Gastroesophageal sphincter (tissue), 3 donors: Measurements from ENCODE around the gene KRT72.

Experiments used
- EP300 ChIP-seq: sonication (generic); formaldehyde crosslinking; IDR thresholded peaks from one replicate; pipeline ENCODE4 v1.6.1; 2017; ENCODE audit warnings: antibody characterized with exemption, mild to moderate bottlenecking
- POLR2A ChIP-seq, 2 donors: fragments of 450-650 bp; IDR thresholded peaks; one replicate each; pipeline ENCODE4 v1.6.1; 2017; ENCODE audit warnings: antibody characterized with exemption in 2 of 2, mild to moderate bottlenecking in 2 of 2, moderate library complexity in 1 of 2
- POLR2AphosphoS5 ChIP-seq: sonication (generic); formaldehyde crosslinking; IDR thresholded peaks from one replicate; pipeline ENCODE4 v1.6.1; 2017; ENCODE audit warnings: antibody characterized with exemption
- TF ChIP-seq, protein P1 (sequence below), 4 experiments: fragments of 200-600 bp in 2 of 4; fragments of 450-650 bp in 2 of 4; sonication (generic) in 1 of 4; IDR thresholded peaks; one replicate each; pipeline ENCODE4 v1.5.1; 2017 to 2019; ENCODE audit warnings: antibody characterized with exemption in 4 of 4, mild to moderate bottlenecking in 2 of 4, moderate library complexity in 2 of 4

DNA sequence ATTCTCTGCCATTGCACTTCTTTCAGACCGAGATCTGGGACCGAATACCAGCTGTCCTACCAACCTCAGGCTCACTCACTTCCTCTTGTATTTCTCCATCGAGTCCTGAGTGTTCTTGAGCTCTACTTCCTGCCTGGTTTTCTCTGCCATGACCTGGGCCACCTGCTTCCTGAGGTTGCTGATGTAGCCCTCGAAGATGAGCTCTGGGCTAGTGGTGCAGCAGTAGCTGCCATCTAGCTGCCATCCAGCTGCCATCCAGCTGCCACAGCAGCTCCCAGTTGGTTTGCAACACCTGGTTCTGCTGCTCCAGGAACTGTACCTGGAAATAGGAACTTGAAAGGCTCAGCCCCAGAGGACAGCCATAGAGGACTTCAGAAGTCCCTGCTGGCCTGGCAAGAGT lies 32.1 kb upstream of the KRT72 start:
- TF ChIP-seq, protein P1, sequence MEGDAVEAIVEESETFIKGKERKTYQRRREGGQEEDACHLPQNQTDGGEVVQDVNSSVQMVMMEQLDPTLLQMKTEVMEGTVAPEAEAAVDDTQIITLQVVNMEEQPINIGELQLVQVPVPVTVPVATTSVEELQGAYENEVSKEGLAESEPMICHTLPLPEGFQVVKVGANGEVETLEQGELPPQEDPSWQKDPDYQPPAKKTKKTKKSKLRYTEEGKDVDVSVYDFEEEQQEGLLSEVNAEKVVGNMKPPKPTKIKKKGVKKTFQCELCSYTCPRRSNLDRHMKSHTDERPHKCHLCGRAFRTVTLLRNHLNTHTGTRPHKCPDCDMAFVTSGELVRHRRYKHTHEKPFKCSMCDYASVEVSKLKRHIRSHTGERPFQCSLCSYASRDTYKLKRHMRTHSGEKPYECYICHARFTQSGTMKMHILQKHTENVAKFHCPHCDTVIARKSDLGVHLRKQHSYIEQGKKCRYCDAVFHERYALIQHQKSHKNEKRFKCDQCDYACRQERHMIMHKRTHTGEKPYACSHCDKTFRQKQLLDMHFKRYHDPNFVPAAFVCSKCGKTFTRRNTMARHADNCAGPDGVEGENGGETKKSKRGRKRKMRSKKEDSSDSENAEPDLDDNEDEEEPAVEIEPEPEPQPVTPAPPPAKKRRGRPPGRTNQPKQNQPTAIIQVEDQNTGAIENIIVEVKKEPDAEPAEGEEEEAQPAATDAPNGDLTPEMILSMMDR (IDR thresholded peaks at IDR 0.05), result no peak
- TF ChIP-seq POLR2A (IDR thresholded peaks at IDR 0.05) (no peak), POLR2AphosphoS5 (no peak), EP300 (no peak)
